K562 (cell line): Measurements from ENCODE around the gene ACLY. TPM values are rescaled to one million over a fixed set of nuclear protein-coding genes. Genes with fewer than 3 reads are reported as not detected.

Source experiments
- ATF1 ChIP-seq, 2 experiments: fragments of 450-650 bp in 1 of 2; IDR thresholded peaks; 2 replicates each; pipeline ENCODE4 v1.6.1; 2016; ENCODE audit warnings: missing compliant biosample characterization in 1 of 2, missing genetic modification characterization in 1 of 2
- FOXK1 ChIP-seq: sonication (generic); formaldehyde crosslinking; IDR thresholded peaks from 2 replicates; pipeline ENCODE4 v1.8.0; 2022; ENCODE audit warnings: missing genetic modification reagents, mild to moderate bottlenecking, borderline replicate concordance
- HEY1 ChIP-seq: fragments of 250-450 bp; sonication (Bioruptor Pico); IDR thresholded peaks from 2 replicates; pipeline ENCODE4 v1.5.0; 2020; ENCODE audit warnings: mild to moderate bottlenecking, moderate library complexity, borderline replicate concordance
- LCOR ChIP-seq: sonication (generic); formaldehyde crosslinking; IDR thresholded peaks from 2 replicates; pipeline ENCODE4 v1.8.0; 2022; ENCODE audit warnings: mild to moderate bottlenecking, missing genetic modification reagents
- NBN ChIP-seq: fragments of 450-650 bp; IDR thresholded peaks from 2 replicates; pipeline ENCODE4 v1.6.1; 2016; ENCODE audit warnings: low read depth, mild to moderate bottlenecking
- PHF20 ChIP-seq: fragments of 450-650 bp; IDR thresholded peaks from 2 replicates; pipeline ENCODE4 v1.6.1; 2018; ENCODE audit not compliant: partially characterized antibody
- TEAD4 ChIP-seq, 2 experiments: sonication (generic) in 1 of 2; formaldehyde crosslinking in 1 of 2; IDR thresholded peaks; 2 replicates each; pipeline versions ENCODE4 v1.6.1 to v1.8.0; 2012 to 2022; ENCODE audit warnings: borderline replicate concordance in 1 of 2, inconsistent platforms in 1 of 2, low read length in 1 of 2, mild to moderate bottlenecking in 1 of 2, missing genetic modification reagents in 1 of 2
- ZNF212 ChIP-seq: fragments of 450-650 bp; formaldehyde crosslinking; IDR thresholded peaks from 2 replicates; pipeline ENCODE4 v1.4.0; 2020; ENCODE audit warnings: mild to moderate bottlenecking
- ZNF324 ChIP-seq: fragments of 250-450 bp; sonication (Bioruptor Pico); IDR thresholded peaks from 2 replicates; pipeline ENCODE4 v1.4.0; 2020; ENCODE audit warnings: mild to moderate bottlenecking
- polyA plus RNA-seq, 8 experiments: library from polyadenylated mRNA; depleted of rRNA in 4 of 8; stranded (reverse) in 5 of 8; unstranded in 3 of 8; fragments of >200 nt; fragmentation: Nextera tagmentation in 2 of 8; fragmentation: Illumina TruSeq in 1 of 8; extraction: Ambion mirVana in 2 of 8; extraction: Trizol in 1 of 8; gene quantifications; 2 replicates each; pipeline versions ENCODE4 v1.2.1 to v1.2.3, GENCODE V29; 2011 to 2014; ENCODE audit warnings: inconsistent platforms in 1 of 8, missing spikeins in 1 of 8
- total RNA-seq, 7 experiments: library from RNA; depleted of rRNA in 6 of 7; stranded (reverse); fragments of >200 nt in 6 of 7; fragmentation: Illumina TruSeq in 2 of 7; extraction: Trizol in 2 of 7; gene quantifications; 2 replicates each; pipeline versions ENCODE4 v1.2.1 to v1.2.3, GENCODE V29; 2011 to 2021; ENCODE audit warnings: low replicate concordance in 1 of 7
- TF ChIP-seq, protein P1 (sequence below), 2 experiments: fragments of 450-650 bp; IDR thresholded peaks; 2 replicates each; pipeline ENCODE4 v1.6.1; 2018; ENCODE audit warnings: mild to moderate bottlenecking in 2 of 2, low read depth in 1 of 2; ENCODE audit not compliant: partially characterized antibody in 2 of 2
- TF ChIP-seq, protein P2 (sequence below): fragments of 250-450 bp; sonication (Bioruptor Pico); IDR thresholded peaks from 2 replicates; pipeline ENCODE4 v1.6.1; 2021; ENCODE audit warnings: mild to moderate bottlenecking
- TF ChIP-seq, protein P3 (sequence below): fragments of 450-650 bp; IDR thresholded peaks from one replicate; pipeline ENCODE4 v1.6.1; 2018; ENCODE audit warnings: mild to moderate bottlenecking, moderate library complexity; ENCODE audit not compliant: partially characterized antibody
- TF ChIP-seq, protein P4 (sequence below): fragments of 450-650 bp; formaldehyde crosslinking; IDR thresholded peaks from 2 replicates; pipeline ENCODE4 v1.4.0; 2020; ENCODE audit warnings: mild to moderate bottlenecking, moderate library complexity
- TF ChIP-seq, protein P5 (sequence below), 2 experiments: fragments of 450-650 bp in 1 of 2; IDR thresholded peaks; 2 replicates each; pipeline ENCODE4 v1.6.1; 2011 to 2017; ENCODE audit warnings: low read depth in 2 of 2, antibody characterized with exemption in 1 of 2, borderline replicate concordance in 1 of 2, low read length in 1 of 2, mild to moderate bottlenecking in 1 of 2, mixed read lengths in 1 of 2; ENCODE audit not compliant: control insufficient read depth in 1 of 2

Gene ACLY
- total and polyA plus RNA-seq, 9 of the 15 experiments (the other 6 are each of a cell fraction or from before 2014, with no cell fraction given): 42.9 to 280 (median 125) TPM

DNA sequence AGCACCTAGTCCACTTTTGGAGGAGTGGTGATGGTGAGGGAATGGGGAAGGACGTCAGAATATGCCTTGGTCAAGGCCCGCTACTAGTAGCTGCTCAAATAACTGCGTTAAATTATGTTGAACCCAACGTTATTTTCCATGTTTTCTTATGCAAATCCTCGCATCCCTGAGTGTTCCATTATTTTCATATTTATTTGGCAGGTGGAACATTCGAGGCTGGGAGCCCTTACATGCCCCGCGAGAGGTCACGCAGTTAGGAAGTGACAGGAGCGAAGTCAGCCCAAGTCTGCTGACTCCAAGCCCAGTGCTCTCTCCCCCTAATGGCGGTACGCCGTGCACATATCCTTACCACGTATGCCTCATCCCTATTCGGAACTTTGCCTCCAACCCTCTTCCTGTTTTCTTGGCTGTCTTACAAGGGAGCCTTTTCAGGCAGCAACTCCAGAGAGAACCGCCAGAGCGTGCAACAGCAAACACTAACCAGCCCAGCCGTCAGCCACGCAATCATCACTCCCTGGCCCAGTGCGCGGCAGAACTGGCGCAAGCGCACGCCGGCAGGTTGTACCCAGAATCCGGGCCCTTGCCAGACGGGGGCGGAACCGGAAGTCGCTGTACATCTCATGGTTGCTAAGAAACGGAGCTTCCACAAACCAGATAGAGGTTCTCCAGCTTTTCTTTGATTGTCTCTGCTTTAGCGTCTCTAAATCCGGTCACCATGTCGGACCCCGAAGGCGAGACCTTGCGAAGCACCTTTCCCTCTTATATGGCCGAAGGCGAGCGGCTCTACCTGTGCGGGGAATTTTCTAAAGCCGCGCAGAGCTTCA is 11.5 kb upstream of the ACLY start, which contains the start of gene ODAD4 (continued):
- no peak for TF ChIP-seq ZNF212 (CRISPR knock-in tag)
- TF ChIP-seq, protein P1, sequence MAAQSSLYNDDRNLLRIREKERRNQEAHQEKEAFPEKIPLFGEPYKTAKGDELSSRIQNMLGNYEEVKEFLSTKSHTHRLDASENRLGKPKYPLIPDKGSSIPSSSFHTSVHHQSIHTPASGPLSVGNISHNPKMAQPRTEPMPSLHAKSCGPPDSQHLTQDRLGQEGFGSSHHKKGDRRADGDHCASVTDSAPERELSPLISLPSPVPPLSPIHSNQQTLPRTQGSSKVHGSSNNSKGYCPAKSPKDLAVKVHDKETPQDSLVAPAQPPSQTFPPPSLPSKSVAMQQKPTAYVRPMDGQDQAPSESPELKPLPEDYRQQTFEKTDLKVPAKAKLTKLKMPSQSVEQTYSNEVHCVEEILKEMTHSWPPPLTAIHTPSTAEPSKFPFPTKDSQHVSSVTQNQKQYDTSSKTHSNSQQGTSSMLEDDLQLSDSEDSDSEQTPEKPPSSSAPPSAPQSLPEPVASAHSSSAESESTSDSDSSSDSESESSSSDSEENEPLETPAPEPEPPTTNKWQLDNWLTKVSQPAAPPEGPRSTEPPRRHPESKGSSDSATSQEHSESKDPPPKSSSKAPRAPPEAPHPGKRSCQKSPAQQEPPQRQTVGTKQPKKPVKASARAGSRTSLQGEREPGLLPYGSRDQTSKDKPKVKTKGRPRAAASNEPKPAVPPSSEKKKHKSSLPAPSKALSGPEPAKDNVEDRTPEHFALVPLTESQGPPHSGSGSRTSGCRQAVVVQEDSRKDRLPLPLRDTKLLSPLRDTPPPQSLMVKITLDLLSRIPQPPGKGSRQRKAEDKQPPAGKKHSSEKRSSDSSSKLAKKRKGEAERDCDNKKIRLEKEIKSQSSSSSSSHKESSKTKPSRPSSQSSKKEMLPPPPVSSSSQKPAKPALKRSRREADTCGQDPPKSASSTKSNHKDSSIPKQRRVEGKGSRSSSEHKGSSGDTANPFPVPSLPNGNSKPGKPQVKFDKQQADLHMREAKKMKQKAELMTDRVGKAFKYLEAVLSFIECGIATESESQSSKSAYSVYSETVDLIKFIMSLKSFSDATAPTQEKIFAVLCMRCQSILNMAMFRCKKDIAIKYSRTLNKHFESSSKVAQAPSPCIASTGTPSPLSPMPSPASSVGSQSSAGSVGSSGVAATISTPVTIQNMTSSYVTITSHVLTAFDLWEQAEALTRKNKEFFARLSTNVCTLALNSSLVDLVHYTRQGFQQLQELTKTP (IDR thresholded peaks at IDR 0.05; ENCODE audit: low read depth in 1 of 2, partially characterized antibody in 2 of 2): peak in 1 of 2 experiments; percentile 63
- no peak for TF ChIP-seq FOXK1 (CRISPR knock-in tag)
- TF ChIP-seq, protein P2, sequence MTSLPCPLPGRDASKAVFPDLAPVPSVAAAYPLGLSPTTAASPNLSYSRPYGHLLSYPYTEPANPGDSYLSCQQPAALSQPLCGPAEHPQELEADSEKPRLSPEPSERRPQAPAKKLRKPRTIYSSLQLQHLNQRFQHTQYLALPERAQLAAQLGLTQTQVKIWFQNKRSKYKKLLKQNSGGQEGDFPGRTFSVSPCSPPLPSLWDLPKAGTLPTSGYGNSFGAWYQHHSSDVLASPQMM (CRISPR knock-in tag): no peak
- TF ChIP-seq ATF1 (CRISPR knock-in tag; IDR thresholded peaks at IDR 0.05): no peak
- peak; percentile 76 for TF ChIP-seq ATF1 (tag; IDR thresholded peaks at IDR 0.05)
- TF ChIP-seq, protein P3, sequence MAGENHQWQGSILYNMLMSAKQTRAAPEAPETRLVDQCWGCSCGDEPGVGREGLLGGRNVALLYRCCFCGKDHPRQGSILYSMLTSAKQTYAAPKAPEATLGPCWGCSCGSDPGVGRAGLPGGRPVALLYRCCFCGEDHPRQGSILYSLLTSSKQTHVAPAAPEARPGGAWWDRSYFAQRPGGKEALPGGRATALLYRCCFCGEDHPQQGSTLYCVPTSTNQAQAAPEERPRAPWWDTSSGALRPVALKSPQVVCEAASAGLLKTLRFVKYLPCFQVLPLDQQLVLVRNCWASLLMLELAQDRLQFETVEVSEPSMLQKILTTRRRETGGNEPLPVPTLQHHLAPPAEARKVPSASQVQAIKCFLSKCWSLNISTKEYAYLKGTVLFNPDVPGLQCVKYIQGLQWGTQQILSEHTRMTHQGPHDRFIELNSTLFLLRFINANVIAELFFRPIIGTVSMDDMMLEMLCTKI: no peak
- peak; percentile 51; the same call in 1 of the 2 replicates for TF ChIP-seq LCOR
- TF ChIP-seq TEAD4 (IDR thresholded peaks at IDR 0.05; ENCODE audit: low read length): 0 out of 2 replicates have a peak, but pooled peaks have one; percentile 28
- no peak for TF ChIP-seq TEAD4 (CRISPR knock-in tag; IDR thresholded peaks at IDR 0.05; ENCODE audit: borderline replicate concordance)
- TF ChIP-seq PHF20: peak; percentile 78
- TF ChIP-seq, protein P4, sequence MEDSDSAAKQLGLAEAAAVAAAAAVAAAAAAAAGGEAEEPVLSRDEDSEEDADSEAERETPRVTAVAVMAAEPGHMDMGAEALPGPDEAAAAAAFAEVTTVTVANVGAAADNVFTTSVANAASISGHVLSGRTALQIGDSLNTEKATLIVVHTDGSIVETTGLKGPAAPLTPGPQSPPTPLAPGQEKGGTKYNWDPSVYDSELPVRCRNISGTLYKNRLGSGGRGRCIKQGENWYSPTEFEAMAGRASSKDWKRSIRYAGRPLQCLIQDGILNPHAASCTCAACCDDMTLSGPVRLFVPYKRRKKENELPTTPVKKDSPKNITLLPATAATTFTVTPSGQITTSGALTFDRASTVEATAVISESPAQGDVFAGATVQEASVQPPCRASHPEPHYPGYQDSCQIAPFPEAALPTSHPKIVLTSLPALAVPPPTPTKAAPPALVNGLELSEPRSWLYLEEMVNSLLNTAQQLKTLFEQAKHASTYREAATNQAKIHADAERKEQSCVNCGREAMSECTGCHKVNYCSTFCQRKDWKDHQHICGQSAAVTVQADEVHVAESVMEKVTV (CRISPR knock-in tag): no peak
- no peak for TF ChIP-seq ZNF324 (CRISPR knock-in tag)
- no peak for TF ChIP-seq HEY1 (CRISPR knock-in tag)
- TF ChIP-seq NBN: peak; percentile 88
- TF ChIP-seq, protein P5, sequence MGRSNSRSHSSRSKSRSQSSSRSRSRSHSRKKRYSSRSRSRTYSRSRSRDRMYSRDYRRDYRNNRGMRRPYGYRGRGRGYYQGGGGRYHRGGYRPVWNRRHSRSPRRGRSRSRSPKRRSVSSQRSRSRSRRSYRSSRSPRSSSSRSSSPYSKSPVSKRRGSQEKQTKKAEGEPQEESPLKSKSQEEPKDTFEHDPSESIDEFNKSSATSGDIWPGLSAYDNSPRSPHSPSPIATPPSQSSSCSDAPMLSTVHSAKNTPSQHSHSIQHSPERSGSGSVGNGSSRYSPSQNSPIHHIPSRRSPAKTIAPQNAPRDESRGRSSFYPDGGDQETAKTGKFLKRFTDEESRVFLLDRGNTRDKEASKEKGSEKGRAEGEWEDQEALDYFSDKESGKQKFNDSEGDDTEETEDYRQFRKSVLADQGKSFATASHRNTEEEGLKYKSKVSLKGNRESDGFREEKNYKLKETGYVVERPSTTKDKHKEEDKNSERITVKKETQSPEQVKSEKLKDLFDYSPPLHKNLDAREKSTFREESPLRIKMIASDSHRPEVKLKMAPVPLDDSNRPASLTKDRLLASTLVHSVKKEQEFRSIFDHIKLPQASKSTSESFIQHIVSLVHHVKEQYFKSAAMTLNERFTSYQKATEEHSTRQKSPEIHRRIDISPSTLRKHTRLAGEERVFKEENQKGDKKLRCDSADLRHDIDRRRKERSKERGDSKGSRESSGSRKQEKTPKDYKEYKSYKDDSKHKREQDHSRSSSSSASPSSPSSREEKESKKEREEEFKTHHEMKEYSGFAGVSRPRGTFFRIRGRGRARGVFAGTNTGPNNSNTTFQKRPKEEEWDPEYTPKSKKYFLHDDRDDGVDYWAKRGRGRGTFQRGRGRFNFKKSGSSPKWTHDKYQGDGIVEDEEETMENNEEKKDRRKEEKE (IDR thresholded peaks at IDR 0.05; ENCODE audit: borderline replicate concordance in 1 of 2, control insufficient read depth in 1 of 2, low read depth in 2 of 2, low read length in 1 of 2): no peak
